GM13977 (cell line): ENCODE measurements around the gene SLC23A2.

Experiments
- DNase-seq: peaks from one replicate; pipeline ENCODE4 v3.0.0; 2012; ENCODE audit warnings: low spot score
- CTCF ChIP-seq: IDR thresholded peaks from 2 replicates; pipeline ENCODE4 v1.5.1; 2012; ENCODE audit warnings: mild to moderate bottlenecking, control low read depth; ENCODE audit not compliant: insufficient read depth; ENCODE audit errors: extremely low read depth, missing control alignments
- in situ Hi-C: fragments of 300-500 bp; cut with MboI; formaldehyde crosslinking; loops from one replicate; pipeline ENCODE4 v1.12.0; 2022; ENCODE audit warnings: low sequenced_read_pairs, low pct_unique_long_range_greater_than_20kb, mixed read lengths, inconsistent platforms; ENCODE audit not compliant: unreplicated experiment

The SLC23A2 gene

GRCh38 chr20:4893709-4894108 is 107.6 kb downstream of the SLC23A2 start:
- no peak for DNase-seq
- in situ Hi-C loops, result no loop called here
- TF ChIP-seq CTCF, result no peak

DNA sequence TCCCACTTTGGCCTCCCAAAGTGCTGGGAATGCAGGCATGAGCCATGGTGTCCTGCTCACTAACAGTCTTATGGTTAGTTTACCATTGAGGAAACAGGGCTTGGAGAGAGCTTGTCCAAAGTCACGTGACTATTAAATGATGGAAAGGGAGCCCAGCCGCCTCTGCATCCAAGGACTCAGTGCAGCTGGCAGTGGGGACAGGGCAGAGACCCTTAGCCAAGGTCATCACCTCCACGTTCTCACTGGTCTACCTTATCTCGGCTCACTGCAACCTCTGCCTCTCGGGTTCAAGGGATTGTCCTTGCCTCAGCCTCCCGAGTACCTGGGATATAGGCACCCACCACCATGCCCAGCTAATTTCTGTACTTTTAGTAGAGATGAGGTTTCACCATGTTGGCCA is 109.3 kb downstream of the SLC23A2 start:
- DNase-seq, result no peak
- TF ChIP-seq CTCF, result no peak
- in situ Hi-C loops, result no loop called here

- no peak for TF ChIP-seq CTCF
- in situ Hi-C loops, result no loop called here
- DNase-seq, result no peak
Observed at GRCh38 chr20:4891190-4891763, 110.0 kb downstream of the SLC23A2 start.

- TF ChIP-seq CTCF, result no peak
Observed at GRCh38 chr20:4889446-4889845, 111.9 kb downstream of the SLC23A2 start.

GRCh38 chr20:4887586-4887985 is 113.7 kb downstream of the SLC23A2 start:
- no peak for DNase-seq
- TF ChIP-seq CTCF, result no peak
- in situ Hi-C loops, result no loop called here

More at GRCh38 chr20:4889446-4889845, 111.9 kb downstream of the SLC23A2 start:
- in situ Hi-C loops, result no loop called here
- no peak for DNase-seq

- in situ Hi-C loops, result no loop called here
- TF ChIP-seq CTCF, result no peak
- DNase-seq, result no peak
Observed at GRCh38 chr20:4886771-4887527, 114.4 kb downstream of the SLC23A2 start.

DNA sequence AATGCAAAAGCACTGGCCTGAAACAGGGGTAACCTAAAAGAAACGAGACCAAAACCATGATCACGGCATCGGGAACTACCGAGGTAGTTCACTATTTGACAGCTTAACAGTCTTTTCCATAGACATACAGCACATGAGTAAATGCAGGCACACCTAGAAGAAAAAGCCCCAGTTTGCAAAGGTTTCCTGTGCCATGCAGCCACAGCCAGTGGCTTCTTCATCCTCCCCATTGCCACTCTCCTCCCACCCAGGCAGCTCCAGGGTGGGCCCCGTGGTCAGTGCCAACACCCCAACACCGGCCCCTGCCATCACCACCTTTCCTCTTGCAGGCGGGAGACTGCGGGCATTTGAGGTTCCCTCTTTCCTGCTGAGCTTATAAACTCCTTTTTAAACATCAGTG is 115.4 kb downstream of the SLC23A2 start:
- TF ChIP-seq CTCF, result no peak
- in situ Hi-C loops, result no loop called here
- DNase-seq, result no peak
